GM19452 (cell line): ENCODE results near the gene CASP12.
A peak's percentile ranks its signal among the peaks of the same experiment; 100 is the strongest.
"Not testable (repeated sequence)": the region's sequence is repeated elsewhere in the genome, so short reads cannot be mapped to it uniquely, and the experiment has no call there.

Experiments used
- ATAC-seq: cut with Tn5 transposase; IDR thresholded peaks from one replicate; pipeline ENCODE4 v1.9.1; 2021; ENCODE audit not compliant: unreplicated experiment

CASP12 gene

DNA sequence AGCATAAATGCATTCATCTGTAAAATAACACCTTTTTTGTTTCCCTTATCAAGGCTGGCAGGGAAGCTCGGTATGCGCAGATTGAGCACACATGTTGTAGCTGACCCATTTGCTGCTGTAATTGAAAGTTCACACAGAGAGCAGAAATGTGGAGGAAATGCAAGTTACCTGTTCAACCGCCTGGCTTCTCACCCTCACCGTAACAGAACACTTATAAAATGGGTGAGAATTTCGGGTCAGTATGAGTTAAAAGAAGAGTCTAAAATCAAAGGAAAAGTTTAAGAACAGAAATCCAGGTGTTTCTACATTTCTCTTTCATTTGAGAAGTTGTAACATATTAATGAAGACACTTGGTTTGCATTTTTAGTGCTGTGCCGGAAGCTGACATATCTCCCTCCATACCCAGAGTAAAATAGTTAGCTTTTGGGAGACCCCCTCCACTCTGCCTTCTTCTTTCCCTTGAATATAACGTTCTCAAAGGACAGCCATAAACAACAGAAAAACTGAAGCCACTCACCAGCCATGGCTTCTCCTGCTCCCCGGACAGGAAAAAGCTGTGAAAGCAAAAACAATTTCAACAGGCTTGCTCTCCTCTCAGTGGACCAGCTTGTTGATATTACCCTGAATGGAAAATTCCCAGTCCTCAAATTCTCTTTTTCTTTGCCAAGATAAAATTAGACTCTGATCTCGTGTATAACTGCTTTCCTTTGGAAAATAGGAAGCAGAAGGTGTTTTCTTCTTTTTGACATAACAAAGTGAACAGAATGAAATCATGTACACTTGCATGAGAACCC is at the start of gene CASP12:
Gene CASP12 (minus strand): TSS at position 570 of the 794 bp plus-strand sequence.
- ATAC-seq: peak; percentile 64

GRCh38 chr11:104946907-104947306 is 48.6 kb upstream of the CASP12 start:
- ATAC-seq: peak; percentile 93

GRCh38 chr11:104944076-104944475 is 45.8 kb upstream of the CASP12 start:
- no peak for ATAC-seq

GRCh38 chr11:104943561-104943960 is 45.3 kb upstream of the CASP12 start:
- ATAC-seq: no peak

DNA sequence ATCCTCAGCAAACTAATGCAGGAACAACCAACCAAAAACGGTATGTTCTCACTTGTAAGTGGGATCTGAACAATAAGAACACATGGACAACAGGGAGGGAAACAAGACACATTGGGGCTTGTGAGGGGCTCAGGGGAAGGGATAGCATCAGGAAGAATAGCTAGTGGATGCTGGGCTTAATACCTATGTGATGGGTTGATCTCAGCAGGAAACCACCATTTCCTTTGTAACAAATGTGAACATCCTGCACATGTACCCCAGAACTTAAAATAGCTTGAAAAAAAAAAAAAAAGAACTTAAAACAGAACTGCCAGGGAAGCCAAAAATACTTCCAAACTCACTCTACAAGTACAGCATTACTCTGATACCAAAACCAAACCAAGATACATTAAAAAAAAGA is 36.3 kb upstream of the CASP12 start:
- no peak for ATAC-seq

- not testable (repeated sequence) for ATAC-seq
These were observed 35.8 kb upstream of the CASP12 start for GRCh38 chr11:104934073-104934472.

GRCh38 chr11:104928811-104929210 is 30.6 kb upstream of the CASP12 start:
- no peak for ATAC-seq

- ATAC-seq: no peak
These were observed 28.7 kb upstream of the CASP12 start for GRCh38 chr11:104926771-104927611.

GRCh38 chr11:104925850-104926249 is 27.6 kb upstream of the CASP12 start:
- ATAC-seq: no peak

- peak; percentile 66 for ATAC-seq
These were observed 20.0 kb upstream of the CASP12 start for GRCh38 chr11:104918113-104918824.

- peak; percentile 37 for ATAC-seq
These were observed 19.2 kb upstream of the CASP12 start for GRCh38 chr11:104917271-104918112.

DNA sequence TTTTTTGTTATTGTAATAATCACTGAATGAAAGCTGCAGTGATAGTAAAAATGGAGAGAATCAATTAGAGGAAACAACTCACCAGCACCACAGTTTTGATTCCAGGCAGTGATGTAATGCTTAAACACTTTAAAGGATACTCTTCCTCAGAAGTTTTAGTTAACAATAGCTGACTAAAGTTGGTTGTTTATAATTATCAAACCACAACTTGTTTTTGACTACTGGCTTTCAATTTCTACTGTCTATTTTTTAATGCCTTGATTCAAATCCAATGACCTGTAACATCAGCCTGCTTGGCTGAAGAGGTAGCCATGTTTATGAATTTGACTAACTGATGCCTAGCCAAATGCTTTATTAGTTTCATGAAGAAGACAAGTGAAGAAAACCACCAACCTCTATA is 18.2 kb upstream of the CASP12 start:
- no peak for ATAC-seq

DNA sequence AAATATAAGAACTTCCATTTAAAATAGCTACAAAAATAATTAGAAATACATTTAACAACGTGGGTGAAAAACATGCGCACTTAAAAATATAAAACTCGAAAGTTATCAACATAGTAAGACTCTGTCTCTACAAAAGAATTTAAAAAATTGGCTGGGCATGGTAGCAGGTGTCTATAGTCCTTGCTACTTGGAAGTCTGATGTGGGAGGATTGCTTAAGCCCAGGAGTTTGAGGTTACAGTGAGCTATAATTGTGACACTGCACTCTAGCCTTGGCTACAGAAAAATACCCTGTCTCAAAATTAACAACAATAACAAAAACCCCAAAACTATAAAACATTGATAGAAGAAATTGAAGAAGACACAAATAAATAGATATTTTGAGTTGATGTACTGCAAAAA is 13.8 kb upstream of the CASP12 start:
- ATAC-seq: no peak

- ATAC-seq: no peak
These were observed 9.9 kb upstream of the CASP12 start for GRCh38 chr11:104908186-104908531.

GRCh38 chr11:104907521-104908185 is 9.4 kb upstream of the CASP12 start:
- peak; percentile 86 for ATAC-seq

DNA sequence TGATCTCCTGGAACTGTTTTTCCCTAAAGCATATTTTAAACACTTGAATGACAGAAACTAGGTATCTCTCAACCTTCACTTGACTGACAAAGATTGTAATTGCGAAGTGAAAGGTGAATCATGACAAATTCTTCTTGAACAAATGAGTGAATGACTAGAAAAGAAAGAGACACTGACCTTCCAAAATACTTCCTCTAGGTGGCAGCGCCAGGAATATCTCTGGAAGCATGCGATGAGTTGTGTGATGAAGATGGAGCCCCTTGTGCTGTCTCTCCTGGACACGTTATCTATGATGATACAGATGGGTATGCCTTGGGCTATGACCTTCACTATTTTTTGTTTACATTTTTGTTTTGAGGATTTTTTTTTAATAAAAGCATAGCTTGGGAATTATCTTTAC is 7.0 kb upstream of the CASP12 start:
- no peak for ATAC-seq

DNA sequence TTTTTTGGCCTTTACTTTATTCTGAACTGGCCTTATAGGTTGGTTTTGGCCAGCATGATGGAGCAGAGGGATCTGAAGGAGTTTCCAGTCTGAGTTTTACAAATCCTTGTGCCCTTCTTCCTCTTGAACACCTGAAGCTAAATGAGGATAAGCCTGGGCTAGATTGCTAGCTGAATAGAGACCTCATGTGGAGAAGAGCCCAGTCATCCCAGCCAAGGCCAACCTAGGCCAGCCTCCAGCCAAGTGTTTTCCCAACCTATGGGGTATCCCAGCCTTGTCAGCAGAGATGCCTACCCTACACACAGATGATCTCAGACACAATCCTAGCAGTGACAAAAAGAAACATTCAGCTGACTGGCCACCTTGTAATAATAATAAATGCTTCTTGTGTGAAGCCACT is 966 bp upstream of the CASP12 start:
- no peak for ATAC-seq

DNA sequence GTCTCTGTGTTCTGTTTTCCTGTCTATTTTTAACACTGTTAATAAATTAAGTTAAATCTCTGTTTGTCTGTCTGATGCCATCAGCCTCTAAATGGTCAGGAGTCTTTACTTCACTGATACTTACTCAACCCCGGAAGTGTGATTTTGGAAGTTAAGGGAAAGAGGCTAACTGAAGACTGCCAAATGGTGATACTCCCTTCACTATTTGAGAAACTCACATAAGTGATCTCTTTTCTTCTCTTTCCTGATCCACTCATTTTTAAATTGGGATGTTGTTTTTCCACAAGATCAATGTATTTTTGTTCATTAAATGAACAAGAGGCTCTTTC is 389 bp upstream of the CASP12 start:
- ATAC-seq: no peak

DNA sequence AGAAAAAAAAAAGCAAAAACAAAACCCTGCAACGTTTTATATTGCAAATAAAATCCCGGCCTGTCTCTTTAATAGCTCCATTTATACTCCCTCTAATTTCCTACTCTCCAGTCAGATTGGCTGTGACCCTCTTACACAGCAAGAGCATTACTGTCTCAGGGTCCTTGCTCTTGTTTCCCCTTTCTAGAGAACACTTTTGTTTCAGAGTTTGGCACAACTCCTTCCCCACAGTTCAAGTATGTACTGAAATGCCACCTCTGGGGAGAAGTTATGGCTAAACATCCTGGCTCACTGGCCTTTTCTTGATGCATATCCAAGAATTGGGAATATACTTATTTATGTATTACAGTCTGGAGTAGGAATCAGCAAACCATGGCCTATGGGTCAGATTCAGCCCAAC is 2.6 kb downstream of the CASP12 start:
- ATAC-seq: no peak

DNA sequence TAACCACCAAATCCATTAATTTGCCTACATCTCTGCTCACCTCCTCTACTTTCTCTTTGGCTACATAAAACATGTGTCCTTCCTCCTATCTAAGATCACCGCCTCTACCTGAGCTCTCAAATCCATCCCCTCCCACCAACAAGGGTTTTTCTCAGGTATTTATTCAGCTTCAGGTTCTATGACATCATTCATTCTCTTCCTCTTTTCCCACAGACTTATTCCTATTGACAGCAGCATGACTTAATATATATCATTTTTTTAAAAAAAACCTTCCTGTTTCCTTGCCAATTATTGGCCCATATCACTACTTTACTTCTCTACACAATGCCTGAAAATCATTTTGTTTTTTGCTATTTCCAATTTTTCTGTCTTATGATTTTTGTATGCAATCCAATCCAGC is 4.4 kb downstream of the CASP12 start:
- ATAC-seq: no peak
